Endothelial cell (in vitro differentiated cells): ENCODE measurements around the gene FTHL17. TPM values are rescaled to one million over a fixed set of nuclear protein-coding genes. Genes with fewer than 3 reads are reported as not detected.

Source experiments
- DNase-seq: peaks from one replicate; pipeline ENCODE4 v3.0.0; 2021; ENCODE audit warnings: low spot score
- H3K27ac Mint-ChIP-seq: one replicate; pipeline ENCODE4 v1.8.0; 2021; ENCODE audit warnings: mixed read lengths, inconsistent platforms; ENCODE audit not compliant: unreplicated experiment
- H3K27me3 Mint-ChIP-seq: one replicate; pipeline ENCODE4 v1.8.0; 2021; ENCODE audit warnings: mild to moderate bottlenecking, moderate library complexity, mixed read lengths, inconsistent platforms; ENCODE audit not compliant: unreplicated experiment
- H3K36me3 Mint-ChIP-seq: one replicate; pipeline ENCODE4 v1.8.0; 2021; ENCODE audit warnings: mild to moderate bottlenecking, low read depth, mixed read lengths, inconsistent platforms; ENCODE audit not compliant: unreplicated experiment
- H3K4me1 Mint-ChIP-seq: one replicate; pipeline ENCODE4 v1.8.0; 2021; ENCODE audit warnings: mild to moderate bottlenecking, mixed read lengths, inconsistent platforms; ENCODE audit not compliant: unreplicated experiment
- H3K4me3 Mint-ChIP-seq: one replicate; pipeline ENCODE4 v1.8.0; 2021; ENCODE audit warnings: mild to moderate bottlenecking, mixed read lengths, inconsistent platforms; ENCODE audit not compliant: unreplicated experiment
- H3K9me3 Mint-ChIP-seq: one replicate; pipeline ENCODE4 v1.8.0; 2021; ENCODE audit warnings: mixed read lengths, inconsistent platforms; ENCODE audit not compliant: unreplicated experiment
- total RNA-seq: library from RNA; stranded (reverse); fragmentation: NEBNext Ultra II Directional; extraction: Animal tissue kit (Norgen Biotek cat#: 25700); gene quantifications from one replicate; pipeline ENCODE4 v1.2.1, GENCODE V29; 2021; ENCODE audit not compliant: unreplicated experiment
- TF ChIP-seq, protein P1 (sequence below): fragments of 200-600 bp; sonication (generic); IDR thresholded peaks from one replicate; pipeline ENCODE4 v1.5.0; 2021; ENCODE audit warnings: antibody characterized with exemption; ENCODE audit not compliant: unreplicated experiment

The FTHL17 gene
- total RNA-seq, 1 donor from 2014 or later = not detected

DNA sequence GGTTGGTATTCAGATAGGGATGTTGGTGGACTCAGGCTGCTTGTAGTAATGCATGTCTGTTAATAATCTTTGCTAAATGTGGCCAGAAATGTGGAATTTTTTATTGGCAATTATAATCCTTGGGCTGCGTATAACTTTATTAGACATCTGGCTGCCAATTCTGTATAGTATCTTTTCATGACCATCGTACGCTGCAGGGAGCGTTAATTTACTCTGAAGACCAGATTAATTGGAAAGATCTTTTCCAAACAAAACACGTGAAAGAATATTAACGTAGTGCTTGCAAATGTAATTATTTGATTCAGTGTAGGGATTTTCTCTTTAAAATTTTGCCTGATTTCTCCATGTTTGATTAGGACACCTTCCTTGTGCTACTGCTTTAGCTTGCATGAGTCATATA, 38.8 kb upstream of the FTHL17 start:
- H3K9me3 Mint-ChIP-seq = no peaks in the 10 kb centered on the region

DNA sequence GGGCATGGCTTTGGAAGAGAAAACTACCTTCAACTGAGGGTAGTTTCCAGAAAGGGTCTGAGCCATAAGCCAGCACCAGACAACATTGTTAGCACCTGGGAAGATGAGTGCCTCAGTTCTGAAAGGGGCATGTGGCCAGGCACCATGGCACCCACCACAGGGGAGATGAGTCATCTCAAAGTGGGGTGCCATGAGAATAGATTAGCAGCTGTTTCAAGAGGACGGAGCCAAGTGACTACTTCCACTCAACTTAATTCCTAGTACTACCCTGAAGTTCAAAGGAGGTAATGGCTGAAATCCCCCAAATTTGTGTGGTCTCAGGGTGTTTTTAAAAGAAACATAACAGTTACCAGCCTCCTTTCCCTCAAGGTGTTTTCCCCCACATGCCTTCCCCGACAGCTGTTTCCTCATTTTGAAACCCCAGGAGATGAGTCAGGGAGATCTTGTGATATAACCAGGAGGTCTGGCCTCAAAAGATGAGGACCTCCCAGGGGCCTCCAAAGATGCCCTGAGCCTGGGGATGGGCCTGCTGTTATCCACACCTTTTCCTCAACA, 27.8 kb upstream of the FTHL17 start:
- H3K36me3 Mint-ChIP-seq = no peaks in the 10 kb centered on the region
- no peak overlapping the region for H3K27ac Mint-ChIP-seq
- TF ChIP-seq, protein P1, sequence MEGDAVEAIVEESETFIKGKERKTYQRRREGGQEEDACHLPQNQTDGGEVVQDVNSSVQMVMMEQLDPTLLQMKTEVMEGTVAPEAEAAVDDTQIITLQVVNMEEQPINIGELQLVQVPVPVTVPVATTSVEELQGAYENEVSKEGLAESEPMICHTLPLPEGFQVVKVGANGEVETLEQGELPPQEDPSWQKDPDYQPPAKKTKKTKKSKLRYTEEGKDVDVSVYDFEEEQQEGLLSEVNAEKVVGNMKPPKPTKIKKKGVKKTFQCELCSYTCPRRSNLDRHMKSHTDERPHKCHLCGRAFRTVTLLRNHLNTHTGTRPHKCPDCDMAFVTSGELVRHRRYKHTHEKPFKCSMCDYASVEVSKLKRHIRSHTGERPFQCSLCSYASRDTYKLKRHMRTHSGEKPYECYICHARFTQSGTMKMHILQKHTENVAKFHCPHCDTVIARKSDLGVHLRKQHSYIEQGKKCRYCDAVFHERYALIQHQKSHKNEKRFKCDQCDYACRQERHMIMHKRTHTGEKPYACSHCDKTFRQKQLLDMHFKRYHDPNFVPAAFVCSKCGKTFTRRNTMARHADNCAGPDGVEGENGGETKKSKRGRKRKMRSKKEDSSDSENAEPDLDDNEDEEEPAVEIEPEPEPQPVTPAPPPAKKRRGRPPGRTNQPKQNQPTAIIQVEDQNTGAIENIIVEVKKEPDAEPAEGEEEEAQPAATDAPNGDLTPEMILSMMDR = no peak
- H3K27me3 Mint-ChIP-seq = peaks cover 2% of the 10 kb centered on the region
- no peaks in the 10 kb centered on the region for H3K4me1 Mint-ChIP-seq
- no peak for DNase-seq
- no peak overlapping the region for H3K4me3 Mint-ChIP-seq
- no peaks in the 10 kb centered on the region for H3K9me3 Mint-ChIP-seq

More for the DNA sequence above, 38.8 kb upstream of the FTHL17 start:
- Mint-ChIP-seq H3K4me1 (no peaks in the 10 kb centered on the region), H3K4me3 (no peak overlapping the region), H3K27me3 (no peaks in the 10 kb centered on the region), H3K27ac (no peak overlapping the region), H3K36me3 (peaks cover 3% of the 10 kb centered on the region)
- TF ChIP-seq, protein P1 = no peak
- DNase-seq = no peak

DNA sequence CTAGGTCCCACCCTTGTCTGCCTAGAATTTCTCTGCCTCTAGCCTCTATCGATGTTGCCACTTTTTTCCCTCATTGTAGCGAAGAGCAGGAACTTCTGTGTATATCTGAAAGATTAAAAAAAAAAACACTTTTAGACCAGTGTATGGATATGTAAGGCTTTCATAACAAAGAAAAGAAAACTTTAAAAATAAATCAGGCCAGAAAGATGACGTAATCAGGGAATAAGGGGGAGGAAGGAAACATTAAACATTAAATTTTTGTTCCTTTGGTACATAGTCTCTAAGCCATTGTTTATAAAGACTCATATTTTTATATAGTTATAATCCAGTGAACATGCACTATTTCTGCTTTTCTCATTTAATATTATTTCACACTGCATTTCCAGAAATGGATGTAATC, 26.2 kb upstream of the FTHL17 start:
- Mint-ChIP-seq H3K9me3 (no peaks in the 10 kb centered on the region), H3K27ac (no peak overlapping the region), H3K27me3 (peaks cover 2% of the 10 kb centered on the region), H3K4me1 (no peaks in the 10 kb centered on the region), H3K4me3 (no peak overlapping the region), H3K36me3 (no peaks in the 10 kb centered on the region)
- TF ChIP-seq, protein P1 = no peak
- no peak for DNase-seq

DNA sequence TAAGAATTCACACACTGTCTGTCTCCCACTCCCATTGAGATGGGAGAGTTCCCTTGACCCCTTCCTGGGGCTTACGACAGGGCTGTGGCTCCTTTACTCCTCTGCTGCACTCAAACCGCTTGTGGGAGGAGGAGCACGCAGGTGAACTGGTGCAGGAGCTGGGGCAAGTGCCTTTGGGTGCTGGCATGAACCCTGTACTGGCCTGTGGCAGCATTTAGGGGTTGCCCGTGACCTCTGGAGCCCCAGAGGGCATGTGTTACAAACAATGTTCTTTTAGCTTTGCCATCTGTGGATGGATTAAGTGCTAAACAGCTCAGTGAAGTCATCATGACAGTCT, 21.8 kb upstream of the FTHL17 start:
- no peak overlapping the region for H3K4me3 Mint-ChIP-seq
- no peaks in the 10 kb centered on the region for H3K4me1 Mint-ChIP-seq
- DNase-seq = no peak
- H3K27me3 Mint-ChIP-seq = peaks cover 2% of the 10 kb centered on the region
- TF ChIP-seq, protein P1 = no peak
- no peaks in the 10 kb centered on the region for H3K9me3 Mint-ChIP-seq
- no peak overlapping the region for H3K27ac Mint-ChIP-seq
- no peaks in the 10 kb centered on the region for H3K36me3 Mint-ChIP-seq

DNA sequence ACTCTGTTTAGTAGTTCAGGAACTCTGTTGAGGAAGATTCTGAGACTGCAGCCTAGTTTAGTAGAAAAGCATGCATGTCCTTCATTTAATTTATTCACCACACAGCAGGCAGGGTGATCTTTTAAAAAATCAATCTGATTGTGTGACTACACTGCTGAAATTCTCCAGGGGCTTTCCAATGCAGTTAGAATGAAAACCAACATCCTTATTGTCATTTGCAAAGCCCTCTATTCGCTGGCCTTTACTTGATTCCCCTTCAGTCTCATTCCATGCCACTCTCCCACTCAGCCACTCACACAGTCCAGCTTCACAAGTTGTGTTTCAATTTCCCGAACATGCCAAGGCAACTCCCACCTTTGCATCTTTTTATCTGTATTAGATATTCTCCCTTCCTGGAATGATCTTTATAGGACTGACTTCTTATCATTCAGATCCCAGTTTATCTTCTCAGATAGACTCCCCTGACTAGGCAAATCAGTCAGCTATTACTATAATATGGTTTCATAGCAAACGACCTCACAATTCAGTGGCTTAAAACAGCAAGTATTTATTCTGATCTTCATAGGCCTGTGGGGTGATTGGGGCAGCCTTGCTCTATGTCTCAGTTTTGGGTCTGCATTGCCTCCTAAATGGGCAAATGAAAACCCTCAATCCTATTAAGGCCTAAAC, 21.3 kb upstream of the FTHL17 start:
- no peaks in the 10 kb centered on the region for H3K9me3 Mint-ChIP-seq
- no peak overlapping the region for H3K4me3 Mint-ChIP-seq
- H3K27me3 Mint-ChIP-seq = no peaks in the 10 kb centered on the region
- no peaks in the 10 kb centered on the region for H3K36me3 Mint-ChIP-seq
- no peak overlapping the region for H3K27ac Mint-ChIP-seq
- TF ChIP-seq, protein P1 = no peak
- DNase-seq = no peak
- no peaks in the 10 kb centered on the region for H3K4me1 Mint-ChIP-seq
